HepG2 (cell line): ENCODE data around the gene IRF5. TPM values are rescaled to one million over a fixed set of nuclear protein-coding genes. Genes with fewer than 3 reads are reported as not detected.

Experiments
- ATAC-seq: fragments of 200-7000 bp; cut with Tn5 transposase; 3 replicates; pipeline ENCODE4 v1.9.1; 2020; ENCODE audit warnings: mild to moderate bottlenecking, moderate library complexity
- BruUV-seq: library from RNA; stranded (reverse); fragments of 400-500 nt; replicated peaks from 2 replicates; lab custom pipeline; 2021; lab: Mats Ljungman, UMichigan
- CTCF ChIA-PET: fragments of 300-600 bp; formaldehyde crosslinking; extraction: SDS; loops from one replicate; lab custom pipeline; 2021; ENCODE audit warnings: low total read pairs, inconsistent platforms, low intra/inter-chr PET ratio; lab: Yijun Ruan, JAX
- POLR2A ChIA-PET: fragments of 350-600 bp; sonication (Branson Sonifier 250); formaldehyde crosslinking; loops from one replicate; lab custom pipeline; 2020; ENCODE audit warnings: antibody characterized with exemption, inconsistent platforms; lab: Yijun Ruan, JAX
- DNase-seq: peaks from one replicate; pipeline ENCODE4 v3.0.0-alpha.2; 2015; ENCODE audit warnings: low spot score
- FAIRE-seq: peaks from 3 replicates; lab custom pipeline; 2011; peaks lifted over from hg19 to GRCh38; lab: Jason Lieb, UNC
- H2AFZ ChIP-seq: one replicate; pipeline ENCODE4 v1.6.1; 2011; ENCODE audit warnings: low read length, inconsistent platforms
- H3K27ac ChIP-seq: fragments of 300-600 bp; 3 replicates; pipeline ENCODE4 v1.8.0; 2011; ENCODE audit warnings: mixed run types, mild to moderate bottlenecking, mixed read lengths, low read length, inconsistent platforms; ENCODE audit not compliant: insufficient read depth; ENCODE audit errors: extremely low read length
- H3K27me3 ChIP-seq, 2 experiments: fragments of 200-600 bp in 1 of 2; 2 replicates in 1 of 2; 3 replicates in 1 of 2; pipeline versions ENCODE4 v1.6.0 to v1.8.0; 2011; ENCODE audit warnings: low read length in 2 of 2, mild to moderate bottlenecking in 2 of 2, moderate library complexity in 2 of 2, inconsistent platforms in 1 of 2; ENCODE audit not compliant: insufficient read depth in 2 of 2, control insufficient read depth in 1 of 2
- H3K36me3 ChIP-seq, 2 experiments: fragments of 200-600 bp in 1 of 2; replicated peaks in 1 of 2; 2 replicates in 1 of 2; 3 replicates in 1 of 2; pipeline versions ENCODE4 v1.5.1 to v1.8.0; 2011; ENCODE audit warnings: low read length in 2 of 2, inconsistent platforms in 1 of 2; ENCODE audit not compliant: insufficient read depth in 2 of 2, control insufficient read depth in 1 of 2
- H3K4me1 ChIP-seq: 2 replicates; pipeline ENCODE4 v1.5.1; 2012; ENCODE audit warnings: low read length, inconsistent platforms; ENCODE audit not compliant: insufficient read depth
- H3K4me2 ChIP-seq: 2 replicates; pipeline ENCODE4 v1.6.0; 2011; ENCODE audit warnings: low read depth, low read length, inconsistent platforms
- H3K4me3 ChIP-seq, 3 experiments: fragments of 200-600 bp in 1 of 3; sonication (generic), shearing (Covaris generic) in 1 of 3; replicated peaks in 1 of 3; 2 replicates each; pipeline ENCODE4 v1.5.1; 2011 to 2016; ENCODE audit warnings: low read length in 3 of 3, inconsistent platforms in 2 of 3, low read depth in 2 of 3, mild to moderate bottlenecking in 2 of 3, control low read depth in 1 of 3, mixed read lengths in 1 of 3; ENCODE audit not compliant: insufficient read depth in 1 of 3
- H3K79me2 ChIP-seq: one replicate; pipeline ENCODE4 v1.6.1; 2011; ENCODE audit warnings: low read length, inconsistent platforms; ENCODE audit not compliant: insufficient read depth
- H3K9ac ChIP-seq: 2 replicates; pipeline ENCODE4 v1.6.0; 2011; ENCODE audit warnings: mild to moderate bottlenecking, low read depth, low read length, inconsistent platforms; ENCODE audit not compliant: insufficient read depth
- H3K9me3 ChIP-seq: 2 replicates; pipeline ENCODE4 v1.5.1; 2012; ENCODE audit warnings: mild to moderate bottlenecking, low read length
- H4K20me1 ChIP-seq: 2 replicates; pipeline ENCODE4 v1.6.0; 2011; ENCODE audit warnings: inconsistent platforms, mild to moderate bottlenecking, low read length, moderate library complexity; ENCODE audit not compliant: insufficient read depth
- ARID2 ChIP-seq: sonication (generic); formaldehyde crosslinking; IDR thresholded peaks from 2 replicates; pipeline ENCODE4 v1.8.1; 2022; ENCODE audit warnings: mild to moderate bottlenecking, missing genetic modification reagents, borderline replicate concordance
- ATRX ChIP-seq: sonication (generic); formaldehyde crosslinking; IDR thresholded peaks from 2 replicates; pipeline ENCODE4 v1.4.0; 2020; ENCODE audit warnings: missing genetic modification reagents, borderline replicate concordance
- CREM ChIP-seq, 2 experiments: sonication (generic) in 1 of 2; formaldehyde crosslinking in 1 of 2; IDR thresholded peaks; 2 replicates each; pipeline versions ENCODE4 v1.4.0 to v1.6.1; 2016 to 2020; ENCODE audit warnings: antibody characterized with exemption in 1 of 2, mild to moderate bottlenecking in 1 of 2, missing genetic modification reagents in 1 of 2
- GATAD2A ChIP-seq: IDR thresholded peaks from 2 replicates; pipeline ENCODE4 v1.6.1; 2016
- HNF4A ChIP-seq: sonication (generic); formaldehyde crosslinking; IDR thresholded peaks from 2 replicates; pipeline ENCODE4 v1.4.0; 2020; ENCODE audit warnings: missing genetic modification reagents
- PCBP2 ChIP-seq: fragments of 200-400 bp; formaldehyde crosslinking; optimal IDR thresholded peaks from 2 replicates; pipeline ENCODE3; 2018; ENCODE audit warnings: low read length, low read depth; ENCODE audit not compliant: poor library complexity, severe bottlenecking
- POLR2AphosphoS2 ChIP-seq: IDR thresholded peaks from 2 replicates; pipeline ENCODE4 v1.6.1; 2011; ENCODE audit warnings: low read depth, low read length, improper control_type of control experiment
- RORA ChIP-seq: sonication (generic); formaldehyde crosslinking; IDR thresholded peaks from 2 replicates; pipeline ENCODE4 v1.5.0; 2020; ENCODE audit warnings: mild to moderate bottlenecking, missing genetic modification reagents, moderate library complexity
- SIN3A ChIP-seq: IDR thresholded peaks from 2 replicates; pipeline ENCODE4 v1.6.1; 2011; ENCODE audit warnings: low read depth, mild to moderate bottlenecking, control low read depth, low read length, borderline replicate concordance
- TCF7L2 ChIP-seq: IDR thresholded peaks from 2 replicates; pipeline ENCODE4 v1.6.1; 2011; ENCODE audit warnings: mild to moderate bottlenecking, low read depth, low read length, moderate library complexity
- TP53 ChIP-seq: sonication (generic); formaldehyde crosslinking; conservative IDR thresholded peaks from 2 replicates; pipeline ENCODE4 v1.4.0; 2020; ENCODE audit warnings: missing genetic modification reagents
- ZNF407 ChIP-seq: sonication (generic); formaldehyde crosslinking; IDR thresholded peaks from one replicate; pipeline ENCODE4 v1.5.1; 2020; ENCODE audit warnings: mild to moderate bottlenecking, missing genetic modification reagents; ENCODE audit errors: not compliant biosample characterization
- ZNF431 ChIP-seq: sonication (generic); formaldehyde crosslinking; IDR thresholded peaks from 2 replicates; pipeline ENCODE4 v1.9.0; 2022; ENCODE audit warnings: missing genetic modification reagents, low read depth, mild to moderate bottlenecking, borderline replicate concordance
- ZNF451 ChIP-seq: sonication (generic); formaldehyde crosslinking; IDR thresholded peaks from 2 replicates; pipeline ENCODE4 v1.5.0; 2020; ENCODE audit warnings: mild to moderate bottlenecking, missing genetic modification reagents
- ZNF660 ChIP-seq: sonication (generic); formaldehyde crosslinking; IDR thresholded peaks from 2 replicates; pipeline ENCODE4 v1.5.1; 2020; ENCODE audit warnings: mild to moderate bottlenecking, low read depth, missing genetic modification reagents, borderline replicate concordance
- ZNF780A ChIP-seq: sonication (generic); formaldehyde crosslinking; IDR thresholded peaks from 2 replicates; pipeline ENCODE4 v1.8.0; 2022; ENCODE audit warnings: mild to moderate bottlenecking, missing genetic modification reagents, moderate library complexity
- WGBS: methylation state at CpG from one replicate; pipeline ENCODE4 v1.1.6; 2017; ENCODE audit warnings: low lambda C conversion rate; 5-methylcytosine and 5-hydroxymethylcytosine counted together
- in situ Hi-C: cut with HindIII; loops from 2 replicates; pipeline ENCODE4 v1.10.0; 2017; ENCODE audit warnings: low pct_unique_long_range_greater_than_20kb; ENCODE audit not compliant: extremely low pct_ligation_motif_present
- intact Hi-C: fragments of 100-400 bp; cut with micrococcal nuclease; formaldehyde crosslinking; loops from one replicate; pipeline ENCODE4 v1.10.0; 2022; ENCODE audit not compliant: unreplicated experiment
- polyA plus RNA-seq, 8 experiments: library from polyadenylated mRNA; depleted of rRNA in 3 of 8; stranded (reverse) in 7 of 8; unstranded in 1 of 8; fragments of >200 nt; fragmentation: Illumina TruSeq in 4 of 8; extraction: Trizol in 4 of 8; gene quantifications; 2 replicates each; pipeline versions ENCODE4 v1.2.1 to v1.2.3, GENCODE V29; 2011 to 2016; ENCODE audit warnings: low read depth in 4 of 8, missing spikeins in 1 of 8, mixed read lengths in 1 of 8; ENCODE audit not compliant: insufficient read depth in 1 of 8
- total RNA-seq, 5 experiments: library from RNA; depleted of rRNA; stranded (reverse); fragments of >200 nt; fragmentation: Illumina TruSeq; extraction: Trizol; gene quantifications; 2 replicates each; pipeline ENCODE4 v1.2.3, GENCODE V29; 2016; ENCODE audit warnings: low read depth in 1 of 5

Gene IRF5
- total and polyA plus RNA-seq, 2 of the 13 experiments (the other 11 are each of a cell fraction or from before 2014, with no cell fraction given): 2.0 to 2.9 TPM

- Histone ChIP-seq H3K36me3 (no peaks in the 10 kb centered on the region), H3K4me3 (no peak overlapping the region), H3K9me3 (no peaks in the 10 kb centered on the region), H3K9ac (no peak overlapping the region), H3K4me2 (no peak overlapping the region), H3K27me3 (peaks cover 1 to 26% of the 10 kb centered on the region in 2 experiments; a peak in 4 of 5 replicates), H3K27ac (no peak overlapping the region), H4K20me1 (no peaks in the 10 kb centered on the region), H3K4me1 (peaks cover 25% of the 10 kb centered on the region), H3K79me2 (no peaks in the 10 kb centered on the region), H2AFZ (no peak overlapping the region)
- ChIA-PET CTCF (no interaction called here), POLR2A (no interaction called here)
- no peak for DNase-seq
- intact Hi-C loops (no loop called here), in situ Hi-C loops (loop anchor here (25.0 kb wide), 1 partner anchor 454 kb away; no protein-coding TSS in a partner anchor)
- ATAC-seq: no peak
- WGBS: 64% methylated on average over 10 of the region's 41 CpGs
- FAIRE-seq: no peak
- no peak for TF ChIP-seq POLR2AphosphoS2
- no peak for TF ChIP-seq PCBP2
- TF ChIP-seq ZNF660 (CRISPR knock-in tag): no peak
- no peak for TF ChIP-seq HNF4A (CRISPR knock-in tag)
- TF ChIP-seq SIN3A: no peak
- TF ChIP-seq TP53 (CRISPR knock-in tag): no peak
- TF ChIP-seq ZNF431: no peak
- no peak for TF ChIP-seq ZNF780A (CRISPR knock-in tag)
- no peak for TF ChIP-seq ARID2 (CRISPR knock-in tag)
- no peak for TF ChIP-seq ZNF407 (CRISPR knock-in tag)
- no peak for TF ChIP-seq GATAD2A (CRISPR knock-in tag)
- no peak for TF ChIP-seq TCF7L2
- no peak for TF ChIP-seq CREM (IDR thresholded peaks at IDR 0.05)
- no peak for TF ChIP-seq CREM (CRISPR knock-in tag; IDR thresholded peaks at IDR 0.05)
- no peak for TF ChIP-seq ZNF451 (CRISPR knock-in tag)
- no peak for TF ChIP-seq ATRX (CRISPR knock-in tag)
- TF ChIP-seq RORA: no peak
- no TSS peak for BruUV-seq
These were observed 46.4 kb upstream of the IRF5 start for GRCh38 chr7:128891110-128891941.
